WTC11 (cell line): ENCODE results near the gene GIPR. TPM values are rescaled to one million over a fixed set of nuclear protein-coding genes. Genes with fewer than 3 reads are reported as not detected.

Experiments
- ATAC-seq: fragments of 200-7000 bp; cut with Tn5 transposase; 2 replicates; pipeline ENCODE4 v1.10.0; 2021; ENCODE audit warnings: mild to moderate bottlenecking, moderate library complexity
- CTCF ChIA-PET: fragments of 300-600 bp; sonication (Branson Sonifier 250); formaldehyde crosslinking; loops from one replicate; lab custom pipeline; 2021; ENCODE audit warnings: antibody characterized with exemption; lab: Charles Lee
- POLR2A ChIA-PET: fragments of 350-600 bp; sonication (Branson Sonifier 250); formaldehyde crosslinking; loops from one replicate; lab custom pipeline; 2021; ENCODE audit warnings: antibody characterized with exemption; lab: Charles Lee
- DNase-seq: peaks from one replicate; pipeline ENCODE4 v3.0.0; 2021; ENCODE audit warnings: low spot score
- H3K27ac Mint-ChIP-seq: 2 replicates; pipeline ENCODE4 v1.8.0; 2021; ENCODE audit warnings: mixed read lengths
- H3K27me3 Mint-ChIP-seq: 2 replicates; pipeline ENCODE4 v1.8.0; 2021; ENCODE audit warnings: low read depth, mild to moderate bottlenecking, moderate library complexity, mixed read lengths
- H3K36me3 Mint-ChIP-seq: 2 replicates; pipeline ENCODE4 v1.8.0; 2021; ENCODE audit warnings: mixed read lengths
- H3K4me1 Mint-ChIP-seq: 2 replicates; pipeline ENCODE4 v1.8.0; 2022; ENCODE audit warnings: mixed read lengths
- H3K4me3 Mint-ChIP-seq: 2 replicates; pipeline ENCODE4 v1.8.0; 2021; ENCODE audit warnings: mild to moderate bottlenecking, moderate library complexity, mixed read lengths
- H3K9me3 Mint-ChIP-seq: 2 replicates; pipeline ENCODE4 v1.8.0; 2021; ENCODE audit warnings: mixed read lengths
- ATF3 ChIP-seq: sonication (generic); formaldehyde crosslinking; conservative IDR thresholded peaks from 2 replicates; pipeline ENCODE4 v1.8.1; 2022; ENCODE audit warnings: mild to moderate bottlenecking, missing genetic modification reagents
- CTCF ChIP-seq: fragments of 200-600 bp; IDR thresholded peaks from 2 replicates; pipeline ENCODE4 v1.8.0; 2022; ENCODE audit warnings: antibody characterized with exemption
- E2F1 ChIP-seq: sonication (generic); formaldehyde crosslinking; IDR thresholded peaks from 2 replicates; pipeline ENCODE4 v1.8.0; 2022; ENCODE audit warnings: mild to moderate bottlenecking, missing genetic modification reagents
- E2F5 ChIP-seq: sonication (generic); formaldehyde crosslinking; IDR thresholded peaks from 2 replicates; pipeline ENCODE4 v1.8.1; 2022; ENCODE audit warnings: mild to moderate bottlenecking, moderate library complexity, missing genetic modification reagents
- FOXP1 ChIP-seq: sonication (generic); formaldehyde crosslinking; IDR thresholded peaks from 2 replicates; pipeline ENCODE4 v1.8.0; 2022; ENCODE audit warnings: missing genetic modification reagents, mild to moderate bottlenecking, moderate library complexity, borderline replicate concordance
- GTF2I ChIP-seq: fragments of 250-450 bp; sonication (Bioruptor Pico); conservative IDR thresholded peaks from 2 replicates; pipeline ENCODE4 v1.4.0; 2021; ENCODE audit warnings: mild to moderate bottlenecking
- IRF2 ChIP-seq: sonication (generic); formaldehyde crosslinking; IDR thresholded peaks from 2 replicates; pipeline ENCODE4 v1.8.0; 2022; ENCODE audit warnings: low read depth, missing genetic modification reagents, borderline replicate concordance
- JAZF1 ChIP-seq: fragments of 250-450 bp; sonication (Bioruptor Pico); IDR thresholded peaks from 2 replicates; pipeline ENCODE4 v1.9.0; 2021; ENCODE audit warnings: moderate library complexity, mild to moderate bottlenecking, inconsistent platforms
- MLX ChIP-seq: sonication (generic); formaldehyde crosslinking; IDR thresholded peaks from 2 replicates; pipeline ENCODE4 v1.8.1; 2023; ENCODE audit warnings: mild to moderate bottlenecking, missing genetic modification reagents, moderate library complexity
- NR3C1 ChIP-seq: sonication (generic); formaldehyde crosslinking; conservative IDR thresholded peaks from 2 replicates; pipeline ENCODE4 v1.8.1; 2023; ENCODE audit warnings: low read depth, mild to moderate bottlenecking, missing genetic modification reagents
- RORB ChIP-seq: fragments of 250-450 bp; sonication (Bioruptor Pico); IDR thresholded peaks from 2 replicates; pipeline ENCODE4 v1.9.0; 2021; ENCODE audit warnings: mild to moderate bottlenecking
- SMAD4 ChIP-seq: sonication (generic); formaldehyde crosslinking; IDR thresholded peaks from 2 replicates; pipeline ENCODE4 v1.8.0; 2022; ENCODE audit warnings: mild to moderate bottlenecking, missing genetic modification reagents
- USF1 ChIP-seq: sonication (generic); formaldehyde crosslinking; IDR thresholded peaks from 2 replicates; pipeline ENCODE4 v1.8.0; 2022; ENCODE audit warnings: mild to moderate bottlenecking, missing genetic modification reagents
- ZBTB21 ChIP-seq: sonication (generic); formaldehyde crosslinking; IDR thresholded peaks from 2 replicates; pipeline ENCODE4 v1.8.1; 2023; ENCODE audit warnings: mild to moderate bottlenecking, missing genetic modification reagents, borderline replicate concordance
- ZNF219 ChIP-seq: sonication (generic); formaldehyde crosslinking; IDR thresholded peaks from 2 replicates; pipeline ENCODE4 v1.8.0; 2023; ENCODE audit warnings: missing genetic modification reagents, mild to moderate bottlenecking, borderline replicate concordance
- ZNF281 ChIP-seq: sonication (generic); formaldehyde crosslinking; IDR thresholded peaks from 2 replicates; pipeline ENCODE4 v1.8.0; 2023; ENCODE audit warnings: mild to moderate bottlenecking, missing genetic modification reagents
- ZNF416 ChIP-seq: fragments of 250-450 bp; sonication (Bioruptor Pico); IDR thresholded peaks from 2 replicates; pipeline ENCODE4 v1.9.0; 2021; ENCODE audit warnings: mild to moderate bottlenecking, inconsistent platforms
- ZNF532 ChIP-seq: fragments of 250-450 bp; sonication (Bioruptor Pico); IDR thresholded peaks from 2 replicates; pipeline ENCODE4 v1.9.0; 2021; ENCODE audit warnings: mild to moderate bottlenecking, borderline replicate concordance
- total RNA-seq: library from RNA; stranded (reverse); gene quantifications from 3 replicates; pipeline ENCODE4 v1.2.3, GENCODE V29; 2021

GIPR gene
- total RNA-seq, 1 experiment from 2014 or later, result 1.8 TPM

- TF ChIP-seq NR3C1 (CRISPR knock-in tag) (no peak), ZNF416 (CRISPR knock-in tag) (no peak), MLX (CRISPR knock-in tag) (no peak), IRF2 (CRISPR knock-in tag) (no peak), E2F5 (no peak)
Measured at GRCh38 chr19:45660636-45661035, 7.4 kb upstream of the GIPR start (continued).

GRCh38 chr19:45663800-45664199 lies 4.2 kb upstream of the GIPR start:
- Mint-ChIP-seq H3K4me3 (no peak overlapping the region), H3K36me3 (no peaks in the 10 kb centered on the region), H3K9me3 (no peaks in the 10 kb centered on the region), H3K4me1 (peaks cover 14% of the 10 kb centered on the region), H3K27ac (no peak overlapping the region), H3K27me3 (peaks cover 32% of the 10 kb centered on the region)
- CTCF ChIA-PET, result interaction anchor here (1.0 kb wide), 1 partner anchor 14 kb away, joined by 3 read pairs; no protein-coding TSS in a partner anchor
- POLR2A ChIA-PET, result no interaction called here
- ATAC-seq, result no peak
- TF ChIP-seq GTF2I, result 0 out of 2 replicates have a peak, but pooled peaks have one; percentile 4
- no peak for TF ChIP-seq ZBTB21
- TF ChIP-seq JAZF1 (CRISPR knock-in tag), result no peak
- no peak for TF ChIP-seq ZNF532 (CRISPR knock-in tag)
- no peak for TF ChIP-seq CTCF
- DNase-seq, result no peak

GRCh38 chr19:45664575-45664974 lies 3.4 kb upstream of the GIPR start:
- CTCF ChIA-PET, result no interaction called here
- peaks cover 32% of the 10 kb centered on the region for H3K27me3 Mint-ChIP-seq
- H3K4me1 Mint-ChIP-seq, result peaks cover 17% of the 10 kb centered on the region
- H3K4me3 Mint-ChIP-seq, result no peak overlapping the region
- H3K36me3 Mint-ChIP-seq, result no peaks in the 10 kb centered on the region
- DNase-seq (no peak), ATAC-seq (no peak)
- POLR2A ChIA-PET, result no interaction called here
- H3K9me3 Mint-ChIP-seq, result no peaks in the 10 kb centered on the region
- peak overlapping the region; percentile 8; the same call in 1 of the 2 replicates for H3K27ac Mint-ChIP-seq
- TF ChIP-seq ATF3 (CRISPR knock-in tag), result no peak
- TF ChIP-seq ZNF416 (CRISPR knock-in tag), result no peak
- TF ChIP-seq ZBTB21, result no peak
- TF ChIP-seq SMAD4, result no peak
- TF ChIP-seq RORB (CRISPR knock-in tag), result no peak
- TF ChIP-seq E2F1 (CRISPR knock-in tag), result no peak
- no peak for TF ChIP-seq ZNF281 (CRISPR knock-in tag)
- TF ChIP-seq ZNF219, result no peak
- TF ChIP-seq USF1, result no peak
- TF ChIP-seq GTF2I, result no peak
- TF ChIP-seq FOXP1 (CRISPR knock-in tag), result no peak
